Cerebellar nuclear complex (tissue), 1 donor: ENCODE data around the gene P4HA2.

Experiments
- DNase-seq, 2 experiments: peaks; one replicate each; lab custom pipeline; 2025; lab: John Stamatoyannopoulos, UW

P4HA2 gene

DNA sequence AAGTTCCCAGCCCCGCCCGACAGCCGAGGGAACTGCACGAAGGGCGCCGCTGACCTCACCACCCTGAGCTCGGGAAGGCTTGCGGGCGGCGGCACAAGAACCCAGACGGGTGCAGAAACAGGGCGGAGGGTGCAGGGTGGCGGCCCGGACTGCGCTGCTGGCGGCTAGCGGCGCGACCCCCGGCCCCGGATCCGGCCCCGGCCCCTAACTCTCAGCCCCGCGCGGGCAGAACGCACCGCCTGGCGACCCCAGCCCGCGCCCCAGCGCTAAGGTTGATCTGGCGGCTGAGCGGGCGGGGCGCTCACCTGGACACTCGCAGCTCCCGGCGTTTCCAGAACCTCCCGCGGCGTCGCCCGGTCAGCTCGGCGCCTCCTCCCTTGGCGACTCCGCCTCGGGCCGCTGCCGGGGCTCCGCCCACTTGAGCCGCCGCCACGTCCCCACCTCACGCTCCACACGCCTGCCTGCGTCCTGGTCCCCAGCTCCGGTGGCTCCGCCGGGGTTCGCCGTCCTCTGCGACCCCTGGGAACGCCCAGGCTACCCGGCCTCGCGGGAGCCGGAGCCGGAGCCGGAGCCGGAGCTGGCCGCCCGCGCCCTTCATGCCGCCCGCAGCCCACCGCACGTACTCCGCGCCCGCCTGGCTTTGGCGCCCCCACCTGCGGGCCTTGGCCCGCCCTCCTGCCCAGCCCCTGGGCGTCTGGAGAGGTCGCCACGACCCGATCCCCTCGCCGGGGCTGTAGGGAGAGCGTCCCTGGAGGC lies at the start of gene P4HA2:
TSS of gene P4HA2 (minus strand) at position 369 of the 756 bp plus-strand sequence. CDS start 9,227 bp downstream, outside the sequence.
- peak in 1 of 2 experiments; percentile 33 for DNase-seq

DNA sequence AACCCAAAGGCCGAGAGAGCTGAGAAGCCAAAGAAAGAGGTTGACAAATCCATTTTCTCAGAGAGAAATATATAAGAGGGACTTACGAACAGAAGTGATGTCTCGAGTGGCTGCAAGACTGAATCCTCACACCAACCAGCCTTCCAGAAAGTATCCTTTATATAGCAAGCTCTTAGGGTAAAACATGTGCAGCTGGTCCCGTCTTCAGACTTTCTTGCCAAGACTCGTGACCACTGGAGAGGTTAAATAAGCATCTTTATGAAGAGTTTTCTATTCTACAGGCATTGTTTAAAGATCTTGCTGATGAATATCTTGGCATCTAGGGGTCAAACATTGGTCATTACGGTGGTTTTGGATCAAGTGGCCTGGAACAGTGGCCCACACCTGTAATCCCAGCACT lies 49.6 kb upstream of the P4HA2 start:
- no peak for DNase-seq

DNA sequence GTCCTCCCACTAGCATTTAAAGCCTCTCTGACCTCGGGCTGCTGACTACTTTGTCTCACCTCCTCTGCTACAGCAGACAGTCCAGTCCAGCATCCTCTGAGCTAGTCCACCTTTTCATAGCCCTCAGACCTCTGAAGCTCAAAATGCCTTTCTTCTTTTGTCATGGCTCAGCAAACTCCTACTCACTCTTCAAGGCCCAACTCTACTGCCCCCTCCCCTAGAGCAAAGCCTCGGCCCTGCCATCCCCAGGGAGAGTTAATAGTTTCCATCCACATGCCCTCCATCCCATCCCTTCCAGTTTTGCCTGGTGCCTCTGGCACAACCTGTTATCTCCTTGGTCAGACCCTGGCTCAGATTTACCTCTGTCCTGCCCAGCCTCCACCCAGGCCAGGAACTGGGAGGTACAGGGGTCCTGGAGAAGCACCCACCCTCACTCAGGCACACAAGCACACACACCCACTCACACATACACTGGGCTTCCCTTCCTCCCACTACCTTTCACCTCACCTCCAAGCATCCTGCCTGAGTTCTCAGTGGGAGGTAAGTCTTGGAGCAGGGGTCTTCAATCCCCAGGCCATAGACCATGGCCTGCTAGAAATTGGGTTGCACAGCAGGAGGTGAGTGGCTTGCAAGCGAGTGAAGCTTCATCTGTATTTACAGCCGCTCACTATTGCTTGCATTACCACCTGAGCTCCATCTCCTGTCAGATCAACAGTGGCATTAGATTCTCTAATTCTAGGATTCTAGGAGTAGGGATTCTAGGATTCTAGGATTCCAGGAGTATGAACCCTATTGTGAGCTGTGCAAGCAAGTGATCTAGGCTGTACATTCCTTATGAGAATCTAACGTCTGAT lies 47.9 kb upstream of the P4HA2 start:
- no peak for DNase-seq

DNA sequence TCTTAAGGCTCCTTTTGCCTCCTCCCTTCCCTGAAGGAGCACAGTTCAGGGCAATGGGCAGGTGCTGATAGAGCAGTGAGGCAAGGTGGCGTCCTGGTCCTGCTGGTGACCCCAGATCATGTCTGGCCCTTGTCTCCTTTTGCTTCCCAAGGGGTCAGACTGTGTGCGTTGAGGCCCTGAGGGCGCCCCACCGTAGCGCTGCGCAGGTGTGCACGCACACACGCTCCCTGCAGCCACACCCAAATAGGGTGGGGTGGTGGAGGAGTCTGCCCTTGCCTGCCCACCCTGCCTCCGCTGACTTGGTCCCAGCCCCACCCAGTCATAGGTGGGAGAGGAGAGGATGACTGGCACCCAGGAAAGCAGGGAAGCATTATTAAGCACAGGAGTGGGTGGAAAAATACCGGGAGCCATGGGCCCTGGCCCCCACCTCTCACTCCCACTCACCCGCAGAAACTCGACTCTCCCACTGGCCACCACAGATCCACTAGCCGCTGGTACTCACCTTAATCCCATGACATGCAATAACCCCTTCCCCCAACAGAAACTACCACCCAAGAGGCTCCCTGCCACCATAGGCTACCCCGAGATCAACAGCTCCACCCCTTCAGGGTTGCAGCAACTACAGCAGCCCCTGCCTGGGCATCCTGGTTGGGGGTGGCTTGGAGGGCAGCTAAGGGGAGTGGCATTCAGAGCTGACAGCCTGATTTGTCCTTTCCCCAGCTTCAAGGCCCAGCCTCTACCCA lies 46.6 kb upstream of the P4HA2 start:
- DNase-seq: no peak

DNA sequence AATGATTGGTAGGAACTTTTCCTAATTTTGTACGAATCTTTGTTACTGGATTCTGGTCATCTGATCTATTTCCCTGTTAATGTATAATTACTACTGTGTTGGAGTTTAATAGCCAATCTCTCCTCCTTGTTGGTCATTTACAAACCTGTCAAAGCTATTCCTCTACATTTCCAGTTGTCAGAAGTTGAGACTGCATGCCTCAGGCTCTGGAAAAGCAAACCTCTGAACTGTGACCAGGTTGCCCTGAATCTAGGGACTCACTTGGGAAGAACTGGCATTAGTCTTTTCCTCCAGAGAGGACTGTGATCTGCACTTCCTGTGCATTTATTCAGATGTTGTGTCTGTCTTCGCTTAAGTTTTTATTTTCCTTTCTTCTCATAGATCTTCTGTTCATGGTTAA lies 46.0 kb upstream of the P4HA2 start:
- DNase-seq: no peak

DNA sequence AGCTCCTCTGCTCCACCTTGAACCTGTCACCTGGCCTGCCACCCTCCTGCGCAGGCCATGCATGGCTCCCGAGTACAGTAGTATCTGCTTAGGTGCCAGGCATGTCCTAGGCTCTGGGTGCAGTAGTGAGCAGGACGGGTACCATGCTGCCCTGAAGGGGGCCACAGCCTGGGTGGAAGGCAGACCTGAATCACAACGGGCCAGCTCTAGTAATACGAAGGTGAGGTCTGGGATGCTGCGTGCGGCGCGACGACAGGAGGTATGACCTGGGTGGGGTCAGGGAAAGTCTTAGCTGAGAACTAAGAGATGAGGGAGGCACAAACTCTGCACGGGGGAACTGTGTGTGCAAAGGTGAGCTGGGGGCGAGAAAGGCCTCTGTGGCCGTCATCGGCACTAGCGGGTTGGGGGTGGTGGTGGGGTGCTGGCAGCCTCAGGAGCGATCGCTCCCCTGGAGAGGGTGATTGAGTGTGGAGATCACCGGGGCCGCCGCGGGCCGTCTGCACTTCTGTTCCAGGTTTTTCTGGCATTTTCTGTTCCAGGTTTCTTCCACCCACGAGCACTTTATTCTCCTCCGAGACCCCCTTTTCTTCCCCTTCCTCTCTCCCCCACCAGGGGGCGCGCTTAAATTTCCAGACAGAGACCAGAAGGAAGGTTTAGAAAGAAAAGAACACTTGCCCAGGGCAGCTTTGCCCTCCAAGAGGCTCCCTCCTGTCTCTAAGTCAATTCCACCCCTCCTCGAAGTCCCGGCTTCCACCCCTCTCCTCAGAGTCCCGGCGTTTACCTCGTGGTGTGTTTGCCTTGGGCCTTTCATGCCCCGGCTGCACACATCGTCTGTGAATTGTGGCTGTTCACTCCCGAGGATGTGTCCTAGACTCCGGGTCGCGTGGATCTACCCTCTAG lies 44.9 kb upstream of the P4HA2 start:
- DNase-seq: no peak

DNA sequence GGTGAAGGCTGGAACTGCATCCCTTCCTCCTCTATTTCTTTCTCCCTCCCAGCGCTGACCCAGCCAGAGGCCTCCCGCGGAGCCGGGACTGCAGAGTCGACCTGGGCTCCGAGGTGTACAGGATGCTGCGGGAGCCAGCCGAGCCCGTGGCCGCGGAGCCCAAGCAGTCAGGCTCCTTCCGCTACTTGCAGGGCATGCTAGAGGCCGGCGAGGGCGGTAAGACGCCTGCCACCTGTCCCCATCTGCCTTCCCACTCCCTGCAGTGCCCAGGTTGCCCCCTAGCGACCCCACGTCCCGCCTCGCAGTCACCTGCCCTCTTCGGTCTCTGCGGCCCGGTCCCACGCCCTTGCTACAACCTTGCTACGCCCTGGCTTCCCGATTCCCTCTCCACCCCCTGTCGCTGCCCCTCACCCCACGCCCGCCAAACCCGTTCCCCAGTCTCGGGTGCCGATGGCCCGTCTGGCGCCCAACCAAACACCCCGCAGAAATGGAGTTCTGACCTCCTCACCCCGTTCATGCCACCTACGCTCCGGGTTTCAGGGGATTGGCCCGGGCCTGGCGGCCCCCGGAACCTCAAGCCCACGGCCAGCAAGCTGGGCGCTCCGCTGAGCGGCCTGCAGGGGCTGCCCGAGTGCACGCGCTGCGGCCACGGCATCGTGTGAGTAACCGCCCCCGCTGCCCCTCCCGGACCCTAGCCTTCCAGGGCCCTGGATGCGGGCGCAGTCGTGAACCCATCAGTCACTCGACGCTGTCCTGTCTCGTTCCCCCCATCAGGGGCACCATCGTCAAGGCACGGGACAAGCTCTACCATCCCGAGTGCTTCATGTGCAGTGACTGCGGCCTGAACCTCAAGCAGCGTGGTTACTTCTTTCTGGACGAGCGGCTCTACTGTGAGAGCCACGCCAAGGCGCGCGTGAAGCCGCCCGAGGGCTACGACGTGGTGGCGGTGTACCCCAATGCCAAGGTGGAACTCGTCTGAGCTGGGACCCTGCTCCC lies 43.9 kb upstream of the P4HA2 start:
- no peak for DNase-seq

DNA sequence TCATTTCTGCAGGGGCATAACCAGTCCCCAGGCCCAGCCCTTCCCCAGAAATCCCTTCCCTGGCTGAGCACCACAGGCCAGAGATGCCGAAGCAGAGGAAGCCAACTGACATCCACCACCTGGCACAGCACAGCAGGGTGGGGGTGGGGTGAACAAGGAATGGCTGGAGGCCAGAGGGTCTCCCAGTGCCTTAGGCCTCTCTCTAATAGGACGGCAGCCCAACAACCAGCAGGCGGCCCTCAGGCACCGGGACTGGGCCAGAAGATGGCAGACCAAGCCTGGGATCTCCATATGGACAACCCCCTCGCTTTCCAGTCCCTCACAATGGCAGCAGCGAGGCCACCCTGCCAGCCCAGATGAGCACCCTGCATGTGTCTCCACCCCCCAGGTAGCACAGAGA lies 43.1 kb upstream of the P4HA2 start:
- peak; percentile 8 to 32 for DNase-seq

DNA sequence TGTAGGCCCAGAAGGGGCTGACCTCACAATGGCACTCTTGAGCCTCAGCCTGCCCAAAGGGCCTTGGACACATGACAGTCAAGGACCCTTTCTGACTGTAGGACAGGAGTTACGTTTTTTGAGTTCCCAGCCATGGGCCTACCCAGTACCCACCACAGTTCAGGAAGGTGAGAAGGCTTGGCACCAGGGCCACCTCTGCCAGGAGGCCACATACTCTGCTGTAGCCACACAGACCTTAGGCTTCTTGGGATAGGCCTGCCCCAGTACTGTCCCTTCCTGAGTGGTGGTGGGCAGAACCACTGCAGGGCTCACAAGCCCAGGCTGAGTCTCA lies 42.6 kb upstream of the P4HA2 start:
- DNase-seq: no peak

DNA sequence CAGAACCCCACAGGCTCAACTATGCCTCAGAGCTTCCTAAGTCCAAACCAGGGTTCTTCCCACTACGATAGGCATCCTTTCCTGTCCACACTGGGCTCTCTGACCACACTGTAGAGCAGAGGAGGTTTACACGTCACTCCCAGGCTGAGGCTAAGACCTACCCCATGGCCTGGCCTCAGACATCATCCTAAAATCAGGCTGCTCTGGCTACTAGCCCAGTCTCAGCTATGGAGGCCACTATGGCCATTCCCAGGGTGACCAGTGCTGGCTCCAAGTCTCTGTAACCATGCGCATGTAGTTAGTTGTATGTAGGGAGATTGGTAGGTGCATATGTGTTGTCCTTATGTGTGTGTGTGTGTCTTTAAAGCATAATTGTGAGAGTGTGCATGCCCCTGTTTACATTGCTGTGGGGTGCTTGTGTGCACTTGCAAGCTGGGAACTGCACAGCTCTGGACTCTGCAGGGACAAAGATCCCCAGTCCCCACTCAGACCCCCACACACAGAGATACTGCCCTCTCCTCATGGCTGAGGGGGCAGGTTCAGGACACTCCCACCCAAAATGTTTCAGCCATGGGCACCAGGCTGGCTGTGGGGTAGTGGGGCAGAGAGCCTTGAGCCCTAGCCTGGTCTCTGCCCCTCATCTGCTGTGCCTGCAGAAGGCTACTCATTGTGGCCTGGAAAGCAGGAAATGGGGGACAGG lies 42.1 kb upstream of the P4HA2 start:
- DNase-seq: no peak

DNA sequence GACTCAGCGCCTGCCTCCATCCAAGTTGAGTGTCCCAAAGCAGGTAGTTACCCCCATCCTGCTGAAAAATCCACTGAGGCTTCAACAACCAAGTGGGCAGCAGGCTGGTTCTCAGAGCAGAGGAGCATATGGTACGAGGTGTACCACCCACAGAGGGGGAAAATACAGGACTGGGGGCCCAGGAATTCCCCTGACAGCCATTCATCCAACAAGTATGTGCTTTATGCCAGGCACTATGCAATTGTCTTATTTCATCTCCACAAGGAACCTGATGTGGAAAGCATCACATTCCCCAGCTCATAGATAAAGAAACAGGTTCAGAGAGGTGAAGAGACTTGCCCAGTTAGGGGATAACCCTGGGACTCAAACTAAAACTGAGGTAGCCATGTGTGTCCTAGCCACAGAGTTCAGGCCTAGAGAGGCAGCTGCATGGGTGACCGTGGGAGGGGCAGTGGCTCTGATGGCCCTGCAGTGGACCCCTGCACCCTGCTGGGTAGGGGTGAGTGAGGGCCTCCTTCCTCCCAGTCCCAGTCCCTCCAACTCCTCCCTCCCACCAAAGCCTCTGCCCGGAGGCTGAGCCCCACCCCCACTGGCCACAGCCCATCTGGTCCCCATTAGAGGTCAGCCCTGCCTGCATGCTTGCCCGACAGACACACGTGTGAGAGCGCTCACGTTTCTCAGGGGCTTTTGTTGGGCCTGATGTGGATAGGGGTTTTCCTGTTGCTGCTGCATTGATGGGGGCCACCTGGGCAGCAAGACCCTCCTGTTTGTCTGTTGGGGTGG lies 41.3 kb upstream of the P4HA2 start:
- DNase-seq: no peak

DNA sequence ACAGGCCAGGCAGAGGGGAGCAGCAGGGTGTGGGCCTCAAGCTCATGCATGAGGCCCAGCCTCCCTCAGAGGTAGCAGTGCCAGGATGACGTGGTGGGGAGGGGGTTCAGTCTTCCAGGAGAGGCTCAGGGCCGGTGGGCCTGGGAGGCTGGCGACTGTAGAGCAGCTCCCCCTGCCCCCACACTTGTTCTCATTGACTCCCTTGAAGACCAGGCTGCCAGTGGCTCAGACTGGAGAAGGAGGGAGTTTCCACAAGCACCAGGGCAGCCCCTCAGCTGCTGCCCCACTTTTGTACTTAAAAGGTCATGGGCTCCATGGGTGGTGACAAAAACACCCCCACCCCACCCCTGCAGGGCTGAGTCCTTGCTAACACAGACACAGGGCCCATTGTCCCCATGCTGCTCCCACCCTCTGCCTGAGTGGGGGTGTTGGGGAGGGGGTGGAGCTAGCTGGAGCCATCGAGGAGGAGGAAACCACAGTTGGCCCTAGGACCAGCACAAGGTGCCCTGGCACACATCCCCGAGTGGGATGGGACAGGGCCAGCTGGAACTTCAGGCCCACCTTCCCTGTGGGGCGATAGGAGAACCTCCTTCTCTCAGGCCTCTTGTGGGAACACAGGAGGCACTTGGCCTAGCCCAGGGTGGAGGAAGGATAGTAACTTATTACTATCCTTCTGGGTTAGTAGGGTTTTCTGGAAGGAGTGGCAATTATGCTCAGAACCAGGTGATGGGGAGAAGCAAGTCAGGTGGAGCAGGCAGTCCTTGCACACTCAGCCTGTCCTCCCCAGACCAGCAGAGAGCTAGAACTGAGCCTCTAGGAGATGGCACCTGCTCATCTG lies 40.5 kb upstream of the P4HA2 start:
- no peak for DNase-seq

DNA sequence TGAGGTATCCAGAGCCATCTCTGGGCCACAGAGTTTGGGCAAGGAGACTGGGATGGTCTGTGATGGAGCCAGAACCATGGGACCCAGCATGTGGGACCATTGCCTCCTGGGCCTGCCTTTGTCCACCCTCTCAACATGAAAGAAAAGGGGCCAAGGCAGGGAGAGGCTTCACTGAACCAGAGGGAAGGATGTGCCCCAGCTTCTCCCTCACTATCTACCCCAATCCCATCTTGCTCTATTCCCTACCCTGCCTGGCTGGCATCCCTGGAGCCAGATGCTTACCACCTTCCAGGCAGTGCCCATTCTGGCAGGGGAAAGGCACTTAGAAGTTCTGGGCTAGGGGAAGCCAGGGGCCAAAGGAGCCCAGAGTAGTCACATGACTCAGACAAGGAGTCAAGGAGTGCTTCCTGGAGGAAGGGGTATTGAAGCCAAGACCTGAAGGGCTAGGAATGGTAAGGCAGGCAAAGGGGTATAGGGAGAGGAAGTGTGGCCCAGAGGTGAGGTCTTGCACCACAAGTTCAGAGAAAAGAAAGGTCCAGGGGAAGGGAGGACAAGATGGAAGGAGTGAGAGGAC lies 39.6 kb upstream of the P4HA2 start:
- DNase-seq: no peak

DNA sequence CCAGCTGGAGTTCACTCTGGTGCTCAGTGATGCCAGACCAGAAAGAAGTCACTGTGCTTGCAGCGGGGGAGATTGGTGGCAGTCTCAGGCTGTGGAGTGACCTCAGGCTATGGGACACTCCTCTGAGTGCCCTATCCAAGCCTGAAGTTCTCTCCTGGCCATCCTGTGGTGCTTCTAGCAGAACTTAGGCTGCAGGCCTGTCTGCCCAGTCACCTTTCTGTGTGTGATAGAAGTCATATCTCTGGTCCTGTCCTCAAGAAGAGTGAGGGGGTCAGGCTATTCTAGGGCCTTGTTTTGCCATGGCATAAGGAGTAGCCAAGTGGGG lies 39.1 kb upstream of the P4HA2 start:
- no peak for DNase-seq

DNA sequence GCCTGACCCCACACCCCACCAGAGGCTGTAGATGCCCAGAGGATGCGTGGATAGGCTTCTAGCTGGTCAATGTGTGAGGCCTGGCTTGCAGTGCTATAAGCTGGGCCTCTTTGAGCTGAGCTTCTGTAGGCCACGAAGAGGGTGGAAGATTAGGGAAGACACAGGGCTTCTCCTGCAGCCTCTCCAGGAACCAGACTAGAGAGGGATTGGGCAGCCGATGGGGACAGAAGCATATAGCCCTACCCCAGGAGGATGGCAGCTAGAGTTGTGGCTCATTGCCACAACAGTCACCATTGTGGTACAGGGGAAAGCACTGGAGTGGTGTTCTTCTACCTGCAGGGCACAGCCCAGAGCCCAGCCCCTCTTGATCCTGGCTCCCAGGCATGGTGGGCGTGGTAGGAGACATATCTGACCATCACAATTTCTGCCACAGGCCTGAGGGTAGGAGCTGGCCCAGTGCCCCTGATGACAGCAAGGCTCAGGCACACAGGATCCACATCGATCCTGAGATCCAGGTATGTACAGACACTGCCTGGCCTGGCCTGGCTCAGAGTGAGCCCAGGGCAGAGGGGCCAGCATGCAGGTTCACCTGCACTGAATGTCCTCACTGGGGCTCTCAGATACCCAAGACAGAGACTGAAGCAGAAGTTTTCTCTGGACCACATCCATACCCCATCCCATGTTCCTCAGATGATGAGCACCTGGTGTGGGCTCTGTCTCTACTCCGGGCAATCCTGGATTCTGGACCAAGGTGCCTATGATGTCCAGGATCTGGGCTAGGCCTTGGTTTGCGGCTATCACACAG lies 38.6 kb upstream of the P4HA2 start:
- DNase-seq: no peak

DNA sequence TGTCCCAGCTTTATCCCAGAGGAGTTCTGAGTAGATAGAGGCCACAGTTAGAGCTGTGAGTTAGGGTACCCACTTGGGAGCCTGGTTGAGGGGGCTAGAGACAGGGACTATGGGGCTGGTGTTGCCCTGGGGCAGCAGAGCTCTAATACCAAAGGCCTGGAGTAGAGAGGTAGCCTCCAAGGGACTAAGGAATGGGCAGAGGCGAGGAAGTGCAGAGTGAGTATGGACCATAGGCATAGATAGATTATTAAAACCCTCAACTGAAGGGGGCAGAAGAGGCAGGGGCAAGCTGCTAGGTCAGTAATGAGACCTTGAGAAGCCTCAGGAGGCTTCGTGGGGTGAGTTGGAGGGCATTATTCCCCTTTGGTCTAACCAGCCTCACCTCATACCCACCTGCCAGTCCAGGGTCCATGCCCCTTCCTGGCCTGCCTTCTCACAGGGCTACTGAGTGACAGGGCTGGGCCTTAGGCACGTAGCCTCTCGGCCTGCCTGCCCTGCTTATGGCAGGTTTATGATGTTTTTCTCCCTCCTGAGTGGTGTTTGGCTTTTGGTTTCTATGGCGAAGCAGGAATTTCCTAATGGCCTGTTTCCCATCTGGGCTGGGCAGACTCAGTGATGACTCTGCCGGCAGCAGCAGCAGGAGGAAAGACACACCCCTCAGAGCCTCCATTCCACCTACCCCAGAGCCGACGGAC lies 37.8 kb upstream of the P4HA2 start:
- no peak for DNase-seq
